DMS 273 treated with DMSO at 0.1 percent for 48 hours (cell line): ENCODE data around the gene G6PC3.

Experiments used
- DNase-seq: peaks from one replicate; lab custom pipeline; 2025; lab: John Stamatoyannopoulos, UW

Gene G6PC3

GRCh38 chr17:44059101-44059892 is 11.2 kb upstream of the G6PC3 start:
- no peak for DNase-seq

DNA sequence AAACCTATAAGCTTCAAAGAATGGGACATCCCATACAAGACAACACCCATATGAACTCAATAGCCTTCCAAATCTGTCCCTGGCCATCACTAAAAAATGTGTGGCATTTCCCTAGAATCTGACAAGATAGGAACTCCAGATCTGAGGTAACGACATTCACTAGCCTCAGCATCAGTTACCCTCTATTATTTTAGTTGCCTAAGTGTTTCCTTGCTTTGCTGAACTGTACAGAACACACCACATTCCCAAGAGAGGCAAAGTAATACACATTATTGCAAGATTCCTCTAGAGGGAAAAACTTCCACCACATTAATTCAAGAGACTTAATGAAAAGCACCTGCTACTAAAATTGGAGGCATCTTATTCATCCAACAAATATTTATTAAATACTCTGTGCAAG is 9.1 kb upstream of the G6PC3 start:
- no peak for DNase-seq

GRCh38 chr17:44062871-44063270 is 7.7 kb upstream of the G6PC3 start:
- DNase-seq: no peak

DNA sequence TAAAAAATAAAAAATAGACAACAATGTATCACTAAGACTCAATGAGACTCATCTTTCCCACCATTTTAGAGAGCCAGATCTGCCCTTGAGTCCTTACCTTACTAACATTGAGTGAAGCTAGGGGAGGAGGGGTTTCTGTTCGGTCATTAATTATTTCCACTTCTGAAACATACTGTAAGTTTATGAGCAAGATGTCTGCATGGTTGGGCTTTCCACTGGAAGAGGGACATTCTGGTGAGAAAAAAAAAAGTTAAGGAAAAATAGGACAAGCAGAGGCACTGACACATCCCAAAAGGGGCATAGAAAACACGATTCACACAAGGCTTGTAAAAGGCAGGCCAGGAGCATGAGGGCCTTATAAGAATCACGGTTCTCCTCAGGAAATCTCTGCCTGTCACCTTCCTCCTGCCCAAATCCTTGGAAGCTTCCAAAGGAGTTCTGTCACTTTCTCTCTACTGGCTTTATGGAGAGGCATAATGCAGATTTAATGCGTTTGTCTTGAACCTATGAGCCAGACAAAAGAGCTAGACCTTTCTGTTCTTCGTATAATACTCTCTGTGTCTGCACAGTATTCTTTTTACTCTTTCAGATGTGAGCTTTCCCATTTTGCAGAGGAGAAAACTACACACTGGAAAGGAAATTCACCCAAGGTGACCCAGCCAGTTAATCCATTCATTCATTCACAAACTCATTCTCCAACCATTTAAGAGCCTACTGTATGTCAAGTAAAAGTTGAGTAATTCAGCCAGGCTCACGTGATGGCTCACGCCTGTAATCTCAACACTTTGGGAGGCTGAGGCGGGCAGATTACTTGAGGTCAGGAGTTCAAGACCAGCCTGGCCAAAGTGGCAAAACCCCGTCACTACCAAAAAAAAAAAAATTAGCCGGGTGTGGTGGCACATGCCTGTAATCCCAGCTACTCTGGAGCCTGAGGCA is 6.6 kb upstream of the G6PC3 start:
- DNase-seq: no peak

DNA sequence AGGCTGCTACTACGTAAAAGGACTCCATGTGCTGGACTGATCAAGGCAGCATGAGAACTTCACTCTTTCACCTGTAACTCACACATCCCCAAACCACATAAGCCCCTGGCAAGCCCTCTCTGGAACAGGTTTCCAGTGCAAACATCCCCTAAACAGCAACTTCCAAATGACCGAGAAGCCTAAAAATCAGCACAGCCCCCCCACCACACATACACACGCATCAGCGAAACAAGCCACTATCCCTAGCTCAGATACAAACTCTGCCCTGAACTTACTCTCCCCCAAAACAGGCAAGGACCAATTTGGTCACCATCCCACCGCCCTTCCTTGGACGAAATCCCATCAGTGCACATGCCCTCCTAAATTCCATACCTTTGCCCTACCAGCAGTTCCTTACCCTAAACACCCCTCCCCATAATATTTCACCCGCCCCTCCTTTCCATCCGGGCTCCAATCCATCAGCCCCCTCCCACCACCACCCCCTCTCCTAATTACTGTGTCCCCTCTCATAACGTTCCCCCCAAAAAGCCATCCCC is 4.8 kb upstream of the G6PC3 start:
- DNase-seq: no peak

- DNase-seq: peak; percentile 78
Observed at GRCh38 chr17:44066204-44066930, 4.2 kb upstream of the G6PC3 start, which contains the start of gene LSM12. TSS of gene LSM12 (minus strand) at chr17:44066671. CDS start at chr17:44066587, 84 bp downstream.

DNA sequence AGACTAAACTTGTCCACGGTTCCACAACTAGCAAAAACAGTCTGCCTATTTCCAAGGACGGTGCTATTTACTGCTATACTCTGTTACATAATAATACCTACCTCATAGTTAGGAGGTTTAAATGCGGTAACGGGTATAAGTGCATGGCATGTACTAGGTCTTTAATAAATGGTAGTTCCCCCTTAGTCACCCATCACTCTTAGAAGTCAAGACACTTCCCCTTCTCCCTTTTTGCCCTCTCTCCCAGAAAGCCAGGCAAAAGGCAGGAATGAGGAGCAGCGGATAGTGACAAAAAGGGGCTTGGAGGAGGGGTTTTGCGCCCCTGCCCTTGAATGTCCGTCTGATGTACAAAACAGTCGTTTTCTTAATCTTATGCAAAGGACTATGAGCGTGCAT is 3.0 kb upstream of the G6PC3 start:
- DNase-seq: no peak

DNA sequence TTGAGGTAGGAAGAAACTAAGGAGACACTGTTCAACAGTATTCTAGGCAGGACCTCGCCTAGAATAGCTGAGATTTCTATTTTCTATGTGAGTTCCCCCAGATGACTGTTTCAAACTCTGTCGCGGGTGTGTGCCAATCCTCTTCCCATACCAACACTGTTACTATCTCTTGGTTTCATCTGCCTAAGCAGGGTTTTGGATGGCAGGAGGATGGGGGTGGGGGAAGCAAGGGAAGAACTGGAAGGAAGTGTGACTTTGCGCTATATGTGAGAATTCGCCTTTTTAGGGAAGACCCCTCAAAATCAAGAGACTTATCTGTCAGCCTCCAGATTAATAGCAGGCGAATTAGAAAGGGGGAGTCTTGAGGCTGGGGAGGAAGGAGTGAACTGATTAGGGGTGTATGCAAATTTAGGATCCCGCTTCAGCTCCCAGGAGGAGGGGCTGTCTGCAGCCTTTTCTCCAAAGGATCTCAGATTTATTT is 521 bp upstream of the G6PC3 start:
- DNase-seq: peak; percentile 77

GRCh38 chr17:44071198-44071520 is 624 bp downstream of the G6PC3 start:
- DNase-seq: no peak

DNA sequence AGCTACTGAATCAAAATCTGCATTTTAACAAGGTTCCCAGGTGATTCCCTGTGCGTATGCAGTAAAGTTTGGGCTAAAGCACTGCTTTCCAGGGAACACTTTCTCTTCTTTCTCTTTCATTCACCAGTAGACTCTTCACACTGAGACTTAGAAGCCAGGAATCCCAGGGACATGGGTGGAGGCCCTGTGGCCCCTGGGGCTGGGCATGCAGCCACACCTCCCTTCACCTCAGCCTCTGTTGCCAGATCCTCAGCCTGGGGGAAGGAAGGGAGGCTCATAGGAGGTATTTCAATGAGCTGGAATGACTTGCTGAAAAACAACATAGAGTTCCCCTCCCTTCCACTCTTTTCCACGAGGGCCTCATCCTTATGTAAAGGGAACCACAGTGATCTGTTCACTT is 1.2 kb downstream of the G6PC3 start:
- DNase-seq: no peak

- DNase-seq: no peak
Observed at GRCh38 chr17:44074231-44074910, 3.8 kb downstream of the G6PC3 start.

GRCh38 chr17:44074911-44075285 is 4.4 kb downstream of the G6PC3 start:
- no peak for DNase-seq

DNA sequence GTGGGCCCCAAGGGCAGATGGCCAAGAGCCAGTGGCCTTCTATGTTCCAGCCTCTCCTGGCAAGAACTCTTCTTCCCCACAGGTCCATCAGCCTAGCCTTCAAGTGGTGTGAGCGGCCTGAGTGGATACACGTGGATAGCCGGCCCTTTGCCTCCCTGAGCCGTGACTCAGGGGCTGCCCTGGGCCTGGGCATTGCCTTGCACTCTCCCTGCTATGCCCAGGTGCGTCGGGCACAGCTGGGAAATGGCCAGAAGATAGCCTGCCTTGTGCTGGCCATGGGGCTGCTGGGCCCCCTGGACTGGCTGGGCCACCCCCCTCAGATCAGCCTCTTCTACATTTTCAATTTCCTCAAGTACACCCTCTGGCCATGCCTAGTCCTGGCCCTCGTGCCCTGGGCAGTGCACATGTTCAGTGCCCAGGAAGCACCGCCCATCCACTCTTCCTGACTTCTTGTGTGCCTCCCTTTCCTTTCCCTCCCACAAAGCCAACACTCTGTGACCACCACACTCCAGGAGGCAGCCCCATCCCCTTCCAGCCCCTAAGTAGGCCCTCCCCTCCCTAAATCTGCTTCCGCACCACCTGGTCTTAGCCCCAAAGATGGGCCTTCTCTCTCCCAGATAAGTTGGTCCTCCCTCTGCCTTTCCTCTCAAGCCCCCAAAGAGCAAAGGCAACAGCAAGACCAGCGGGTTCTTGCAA is 5.2 kb downstream of the G6PC3 start:
- DNase-seq: no peak

DNA sequence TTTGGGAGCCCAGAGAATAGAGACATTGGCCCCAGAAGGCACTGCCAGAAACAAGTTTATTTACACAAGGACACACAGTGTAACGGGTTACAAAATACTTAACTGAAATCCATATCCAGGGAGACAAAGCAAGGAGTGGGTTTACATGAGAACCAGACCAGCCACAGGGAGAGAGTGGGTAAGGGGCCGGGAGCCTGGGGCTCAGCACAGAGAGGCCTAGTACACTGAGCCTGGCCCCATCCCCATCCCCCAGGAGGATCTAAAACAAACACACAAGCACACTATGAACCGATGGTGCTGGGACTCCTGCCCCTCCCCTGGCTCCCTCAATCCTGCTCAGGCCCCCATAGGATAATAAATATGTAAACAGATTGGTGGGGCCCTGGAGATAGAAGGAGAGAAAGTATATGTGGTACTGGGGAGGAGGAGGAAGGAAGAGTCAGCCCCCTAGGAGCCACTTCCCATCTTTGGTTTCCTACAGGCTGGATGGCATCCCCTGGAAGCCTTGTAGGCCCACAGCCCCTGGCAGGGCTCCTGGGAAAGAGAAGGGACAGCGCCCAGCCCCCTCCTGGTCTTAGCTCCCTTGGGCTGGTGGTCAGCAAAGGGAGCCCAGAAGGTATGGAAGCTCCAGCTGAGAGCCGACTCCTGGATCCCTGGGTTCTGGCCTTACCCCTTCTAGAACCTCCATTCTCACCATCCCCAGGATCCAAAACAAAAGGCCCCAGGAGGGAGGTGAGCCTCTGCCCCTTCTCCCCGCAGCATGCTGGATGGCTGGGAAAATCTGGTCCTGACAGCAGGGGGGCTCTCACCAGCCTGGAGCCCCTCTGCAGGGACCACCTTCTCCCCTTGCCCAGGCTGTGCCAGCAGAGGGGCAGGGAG is 6.4 kb downstream of the G6PC3 start:
- DNase-seq: no peak

GRCh38 chr17:44077595-44077909 is 7.0 kb downstream of the G6PC3 start:
- DNase-seq: no peak

DNA sequence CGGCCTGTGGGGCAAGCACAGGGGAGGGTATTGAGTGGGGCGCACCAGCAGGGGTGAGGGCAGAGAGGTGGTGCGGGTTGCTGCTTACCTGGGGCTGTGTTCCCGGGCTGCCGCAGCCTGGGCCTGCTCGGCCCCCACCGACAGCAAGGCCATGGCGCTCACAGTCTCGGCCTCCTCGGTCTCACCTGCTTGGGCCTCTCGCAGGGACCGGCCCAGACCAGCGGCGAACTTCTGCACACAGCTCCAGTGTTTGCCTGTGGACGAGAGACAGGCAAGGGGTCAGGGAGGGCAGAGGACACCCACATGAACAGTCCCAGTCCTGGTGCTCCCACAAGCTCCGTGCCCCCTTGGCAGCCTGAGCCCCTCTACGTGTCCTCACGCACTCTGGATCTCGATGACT is 7.9 kb downstream of the G6PC3 start:
- no peak for DNase-seq

- DNase-seq: no peak
Observed at GRCh38 chr17:44079877-44080821, 9.6 kb downstream of the G6PC3 start.

DNA sequence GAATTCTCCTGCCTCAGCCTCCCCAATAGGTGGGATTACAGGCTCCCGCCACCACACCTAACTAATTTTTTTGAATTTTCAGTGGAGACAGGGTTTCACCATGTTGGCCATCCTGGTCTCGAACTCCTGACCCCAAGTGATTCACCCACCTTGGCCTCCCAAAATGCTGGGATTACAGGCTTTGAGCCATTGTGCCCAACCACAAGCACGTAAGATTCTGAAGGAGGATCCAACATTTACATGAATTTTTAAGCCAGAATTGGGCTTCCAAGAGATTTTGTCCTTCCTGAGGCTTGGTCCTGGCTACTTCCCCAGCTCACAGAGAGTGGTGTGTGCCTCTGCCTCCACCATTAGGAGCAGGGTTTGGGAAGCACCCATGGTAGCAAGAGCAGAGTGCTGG is 11.1 kb downstream of the G6PC3 start:
- no peak for DNase-seq
